ENCODE measurements around the gene KAT5. TPM values are rescaled to one million over a fixed set of nuclear protein-coding genes. Genes with fewer than 3 reads are reported as not detected.

The KAT5 gene
- total and polyA plus RNA-seq, 2 of the 13 experiments (the other 11 are each of a cell fraction or from before 2014, with no cell fraction given): 35.2 to 48.3 TPM

GRCh38 chr11:65662799-65663638 lies 49.0 kb upstream of the KAT5 start, which contains the start of gene RELA (continued):
- no peak for TF ChIP-seq REL (CRISPR knock-in tag; conservative IDR thresholded peaks at IDR 0.05)
- no peak for TF ChIP-seq AHR (CRISPR knock-in tag; IDR thresholded peaks at IDR 0.05)
- no peak for TF ChIP-seq ZBTB3 (CRISPR knock-in tag; IDR thresholded peaks at IDR 0.05; ENCODE audit: borderline replicate concordance, low read depth)
- 0 out of 2 replicates have a peak, but pooled peaks have one; percentile 24 for TF ChIP-seq CSRNP1 (CRISPR knock-in tag; IDR thresholded peaks at IDR 0.05)
- peak; percentile 42 for TF ChIP-seq SRSF1 (optimal IDR thresholded peaks at IDR 0.05; ENCODE audit: low read depth, low read length)
- TF ChIP-seq SMARCE1 (IDR thresholded peaks at IDR 0.05; ENCODE audit: borderline replicate concordance): no peak
- TF ChIP-seq JUN (CRISPR knock-in tag; IDR thresholded peaks at IDR 0.05): 0 out of 2 replicates have a peak, but pooled peaks have one; percentile 22
- TF ChIP-seq NFIB (CRISPR knock-in tag; IDR thresholded peaks at IDR 0.05; ENCODE audit: borderline replicate concordance): no peak
- TF ChIP-seq THAP11 (CRISPR knock-in tag; IDR thresholded peaks at IDR 0.05): peak; percentile 72
- TF ChIP-seq ATRX (CRISPR knock-in tag; IDR thresholded peaks at IDR 0.05; ENCODE audit: borderline replicate concordance): no peak
- no peak for TF ChIP-seq BCLAF1 (IDR thresholded peaks at IDR 0.05)
- TF ChIP-seq SOX13 (IDR thresholded peaks at IDR 0.05): no peak
- TF ChIP-seq SOX13 (CRISPR knock-in tag; conservative IDR thresholded peaks at IDR 0.05 in 1 of 2, IDR thresholded peaks at IDR 0.05 in 1 of 2): peak in 1 of 2 experiments; percentile 50; a peak in 1 of 4 replicates
- no peak for TF ChIP-seq ARID3A (IDR thresholded peaks at IDR 0.05; ENCODE audit: low read depth, low read length)
- TF ChIP-seq RXRA (CRISPR knock-in tag; IDR thresholded peaks at IDR 0.05): 0 out of 2 replicates have a peak, but pooled peaks have one; percentile 18
- TF ChIP-seq CENPBD1 (CRISPR knock-in tag; IDR thresholded peaks at IDR 0.05; ENCODE audit: borderline replicate concordance, low read depth): no peak
- TF ChIP-seq TFAP4 (IDR thresholded peaks at IDR 0.05; ENCODE audit: borderline replicate concordance, low read depth): no peak
